HepG2 (cell line): ENCODE results near the gene LIME1. TPM values are rescaled to one million over a fixed set of nuclear protein-coding genes. Genes with fewer than 3 reads are reported as not detected.

Experiments
- CBX1 ChIP-seq: IDR thresholded peaks from one replicate; pipeline ENCODE4 v1.6.1; 2016; ENCODE audit warnings: antibody characterized with exemption, low read depth
- CBX5 ChIP-seq: sonication (generic); formaldehyde crosslinking; IDR thresholded peaks from 2 replicates; pipeline ENCODE4 v1.4.0; 2020; ENCODE audit warnings: missing genetic modification reagents, borderline replicate concordance
- EED ChIP-seq: sonication (generic); formaldehyde crosslinking; IDR thresholded peaks from 2 replicates; pipeline ENCODE4 v1.5.0; 2020; ENCODE audit warnings: mild to moderate bottlenecking, missing genetic modification reagents
- ESRRA ChIP-seq: sonication (generic); formaldehyde crosslinking; IDR thresholded peaks from 2 replicates; pipeline ENCODE4 v1.5.1; 2020; ENCODE audit warnings: mild to moderate bottlenecking, low read depth, missing genetic modification reagents
- KLF11 ChIP-seq: IDR thresholded peaks from 2 replicates; pipeline ENCODE4 v1.6.1; 2016; ENCODE audit warnings: missing compliant biosample characterization
- ZNF138 ChIP-seq: sonication (generic); formaldehyde crosslinking; IDR thresholded peaks from 2 replicates; pipeline ENCODE4 v1.5.0; 2020; ENCODE audit warnings: mild to moderate bottlenecking, low read depth, missing genetic modification reagents
- ZNF670 ChIP-seq: sonication (generic); formaldehyde crosslinking; IDR thresholded peaks from 2 replicates; pipeline ENCODE4 v1.8.0; 2022; ENCODE audit warnings: mild to moderate bottlenecking, missing genetic modification reagents, borderline replicate concordance
- ZNF879 ChIP-seq: sonication (generic); formaldehyde crosslinking; IDR thresholded peaks from 2 replicates; pipeline ENCODE4 v1.8.1; 2023; ENCODE audit warnings: missing genetic modification reagents
- ZSCAN22 ChIP-seq: sonication (generic); formaldehyde crosslinking; IDR thresholded peaks from 2 replicates; pipeline ENCODE4 v1.4.0; 2020; ENCODE audit warnings: mild to moderate bottlenecking, missing genetic modification reagents
- polyA plus RNA-seq, 8 experiments: library from polyadenylated mRNA; depleted of rRNA in 3 of 8; stranded (reverse) in 7 of 8; unstranded in 1 of 8; fragments of >200 nt; fragmentation: Illumina TruSeq in 4 of 8; extraction: Trizol in 4 of 8; gene quantifications; 2 replicates each; pipeline versions ENCODE4 v1.2.1 to v1.2.3, GENCODE V29; 2011 to 2016; ENCODE audit warnings: low read depth in 4 of 8, missing spikeins in 1 of 8, mixed read lengths in 1 of 8; ENCODE audit not compliant: insufficient read depth in 1 of 8
- total RNA-seq, 5 experiments: library from RNA; depleted of rRNA; stranded (reverse); fragments of >200 nt; fragmentation: Illumina TruSeq; extraction: Trizol; gene quantifications; 2 replicates each; pipeline ENCODE4 v1.2.3, GENCODE V29; 2016; ENCODE audit warnings: low read depth in 1 of 5
- TF ChIP-seq, protein P1 (sequence below), 2 experiments: IDR thresholded peaks; 2 replicates each; pipeline ENCODE4 v1.6.1; 2011 to 2012; ENCODE audit warnings: low read length in 2 of 2, borderline replicate concordance in 1 of 2, low read depth in 1 of 2, mild to moderate bottlenecking in 1 of 2, moderate library complexity in 1 of 2
- TF ChIP-seq, protein P2 (sequence below): sonication (generic); formaldehyde crosslinking; IDR thresholded peaks from 2 replicates; pipeline ENCODE4 v1.5.0; 2020; ENCODE audit warnings: mild to moderate bottlenecking, missing genetic modification reagents, borderline replicate concordance
- TF ChIP-seq, protein P3 (sequence below): sonication (generic); formaldehyde crosslinking; conservative IDR thresholded peaks from 2 replicates; pipeline ENCODE4 v1.4.0; 2020; ENCODE audit warnings: missing genetic modification reagents
- TF ChIP-seq, protein P4 (sequence below): sonication (generic); formaldehyde crosslinking; conservative IDR thresholded peaks from 2 replicates; pipeline ENCODE4 v1.8.0; 2022; ENCODE audit warnings: low read depth, missing genetic modification reagents

The LIME1 gene
- total and polyA plus RNA-seq, 2 of the 13 experiments (the other 11 are each of a cell fraction or from before 2014, with no cell fraction given), result 13.0 to 61.5 TPM

DNA sequence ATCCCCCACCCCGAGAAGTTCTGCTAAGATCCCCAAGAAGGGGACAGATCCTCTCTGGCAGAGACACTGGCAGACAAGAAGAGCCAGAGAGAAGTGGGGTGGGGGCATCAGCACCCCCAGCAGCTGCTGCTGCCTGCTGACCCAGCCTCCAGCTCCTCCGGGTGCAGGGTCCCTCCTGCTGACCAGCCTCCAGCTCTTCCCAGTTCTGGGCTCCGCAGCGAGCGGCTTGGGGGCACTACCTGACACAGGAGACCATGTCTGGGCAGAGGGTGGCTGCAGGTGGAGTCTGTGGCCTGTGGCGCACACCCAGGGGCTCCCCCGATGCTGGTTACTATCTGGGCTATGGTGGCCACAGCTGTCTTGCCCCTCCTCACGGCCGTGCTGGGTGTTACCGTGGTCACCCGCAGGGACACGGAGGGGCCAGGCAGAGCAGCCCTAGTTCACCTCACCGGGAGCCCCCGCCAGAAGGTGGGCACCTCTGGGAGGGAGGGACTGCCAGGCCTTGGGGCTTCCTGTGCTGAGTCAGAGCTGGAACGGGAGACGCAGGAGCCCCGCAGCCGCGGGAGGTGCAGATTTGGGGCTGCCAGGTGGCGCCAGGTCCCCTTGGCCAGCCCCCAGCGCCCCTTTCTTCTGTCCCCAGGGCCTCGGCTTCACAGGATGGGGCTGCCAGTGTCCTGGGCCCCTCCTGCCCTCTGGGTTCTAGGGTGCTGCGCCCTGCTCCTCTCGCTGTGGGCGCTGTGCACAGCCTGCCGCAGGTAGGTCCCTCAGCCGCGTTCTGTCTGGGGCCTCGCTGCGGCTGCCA, 630 bp downstream of the LIME1 start (continued):
- TF ChIP-seq, protein P1, sequence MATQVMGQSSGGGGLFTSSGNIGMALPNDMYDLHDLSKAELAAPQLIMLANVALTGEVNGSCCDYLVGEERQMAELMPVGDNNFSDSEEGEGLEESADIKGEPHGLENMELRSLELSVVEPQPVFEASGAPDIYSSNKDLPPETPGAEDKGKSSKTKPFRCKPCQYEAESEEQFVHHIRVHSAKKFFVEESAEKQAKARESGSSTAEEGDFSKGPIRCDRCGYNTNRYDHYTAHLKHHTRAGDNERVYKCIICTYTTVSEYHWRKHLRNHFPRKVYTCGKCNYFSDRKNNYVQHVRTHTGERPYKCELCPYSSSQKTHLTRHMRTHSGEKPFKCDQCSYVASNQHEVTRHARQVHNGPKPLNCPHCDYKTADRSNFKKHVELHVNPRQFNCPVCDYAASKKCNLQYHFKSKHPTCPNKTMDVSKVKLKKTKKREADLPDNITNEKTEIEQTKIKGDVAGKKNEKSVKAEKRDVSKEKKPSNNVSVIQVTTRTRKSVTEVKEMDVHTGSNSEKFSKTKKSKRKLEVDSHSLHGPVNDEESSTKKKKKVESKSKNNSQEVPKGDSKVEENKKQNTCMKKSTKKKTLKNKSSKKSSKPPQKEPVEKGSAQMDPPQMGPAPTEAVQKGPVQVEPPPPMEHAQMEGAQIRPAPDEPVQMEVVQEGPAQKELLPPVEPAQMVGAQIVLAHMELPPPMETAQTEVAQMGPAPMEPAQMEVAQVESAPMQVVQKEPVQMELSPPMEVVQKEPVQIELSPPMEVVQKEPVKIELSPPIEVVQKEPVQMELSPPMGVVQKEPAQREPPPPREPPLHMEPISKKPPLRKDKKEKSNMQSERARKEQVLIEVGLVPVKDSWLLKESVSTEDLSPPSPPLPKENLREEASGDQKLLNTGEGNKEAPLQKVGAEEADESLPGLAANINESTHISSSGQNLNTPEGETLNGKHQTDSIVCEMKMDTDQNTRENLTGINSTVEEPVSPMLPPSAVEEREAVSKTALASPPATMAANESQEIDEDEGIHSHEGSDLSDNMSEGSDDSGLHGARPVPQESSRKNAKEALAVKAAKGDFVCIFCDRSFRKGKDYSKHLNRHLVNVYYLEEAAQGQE (IDR thresholded peaks at IDR 0.05; ENCODE audit: borderline replicate concordance in 1 of 2, low read depth in 1 of 2, low read length in 2 of 2), result no peak
- no peak; the same call in 1 of the 2 replicates for TF ChIP-seq ZNF138 (CRISPR knock-in tag)
- peak; percentile 15; the same call in 1 of the 2 replicates for TF ChIP-seq ESRRA (CRISPR knock-in tag)
- no peak for TF ChIP-seq CBX1
- no peak; the same call in 1 of the 2 replicates for TF ChIP-seq KLF11 (CRISPR knock-in tag)
- no peak; the same call in 1 of the 2 replicates for TF ChIP-seq ZNF670 (CRISPR knock-in tag)
- TF ChIP-seq CBX5, result no peak; the same call in 1 of the 2 replicates
- TF ChIP-seq, protein P2, sequence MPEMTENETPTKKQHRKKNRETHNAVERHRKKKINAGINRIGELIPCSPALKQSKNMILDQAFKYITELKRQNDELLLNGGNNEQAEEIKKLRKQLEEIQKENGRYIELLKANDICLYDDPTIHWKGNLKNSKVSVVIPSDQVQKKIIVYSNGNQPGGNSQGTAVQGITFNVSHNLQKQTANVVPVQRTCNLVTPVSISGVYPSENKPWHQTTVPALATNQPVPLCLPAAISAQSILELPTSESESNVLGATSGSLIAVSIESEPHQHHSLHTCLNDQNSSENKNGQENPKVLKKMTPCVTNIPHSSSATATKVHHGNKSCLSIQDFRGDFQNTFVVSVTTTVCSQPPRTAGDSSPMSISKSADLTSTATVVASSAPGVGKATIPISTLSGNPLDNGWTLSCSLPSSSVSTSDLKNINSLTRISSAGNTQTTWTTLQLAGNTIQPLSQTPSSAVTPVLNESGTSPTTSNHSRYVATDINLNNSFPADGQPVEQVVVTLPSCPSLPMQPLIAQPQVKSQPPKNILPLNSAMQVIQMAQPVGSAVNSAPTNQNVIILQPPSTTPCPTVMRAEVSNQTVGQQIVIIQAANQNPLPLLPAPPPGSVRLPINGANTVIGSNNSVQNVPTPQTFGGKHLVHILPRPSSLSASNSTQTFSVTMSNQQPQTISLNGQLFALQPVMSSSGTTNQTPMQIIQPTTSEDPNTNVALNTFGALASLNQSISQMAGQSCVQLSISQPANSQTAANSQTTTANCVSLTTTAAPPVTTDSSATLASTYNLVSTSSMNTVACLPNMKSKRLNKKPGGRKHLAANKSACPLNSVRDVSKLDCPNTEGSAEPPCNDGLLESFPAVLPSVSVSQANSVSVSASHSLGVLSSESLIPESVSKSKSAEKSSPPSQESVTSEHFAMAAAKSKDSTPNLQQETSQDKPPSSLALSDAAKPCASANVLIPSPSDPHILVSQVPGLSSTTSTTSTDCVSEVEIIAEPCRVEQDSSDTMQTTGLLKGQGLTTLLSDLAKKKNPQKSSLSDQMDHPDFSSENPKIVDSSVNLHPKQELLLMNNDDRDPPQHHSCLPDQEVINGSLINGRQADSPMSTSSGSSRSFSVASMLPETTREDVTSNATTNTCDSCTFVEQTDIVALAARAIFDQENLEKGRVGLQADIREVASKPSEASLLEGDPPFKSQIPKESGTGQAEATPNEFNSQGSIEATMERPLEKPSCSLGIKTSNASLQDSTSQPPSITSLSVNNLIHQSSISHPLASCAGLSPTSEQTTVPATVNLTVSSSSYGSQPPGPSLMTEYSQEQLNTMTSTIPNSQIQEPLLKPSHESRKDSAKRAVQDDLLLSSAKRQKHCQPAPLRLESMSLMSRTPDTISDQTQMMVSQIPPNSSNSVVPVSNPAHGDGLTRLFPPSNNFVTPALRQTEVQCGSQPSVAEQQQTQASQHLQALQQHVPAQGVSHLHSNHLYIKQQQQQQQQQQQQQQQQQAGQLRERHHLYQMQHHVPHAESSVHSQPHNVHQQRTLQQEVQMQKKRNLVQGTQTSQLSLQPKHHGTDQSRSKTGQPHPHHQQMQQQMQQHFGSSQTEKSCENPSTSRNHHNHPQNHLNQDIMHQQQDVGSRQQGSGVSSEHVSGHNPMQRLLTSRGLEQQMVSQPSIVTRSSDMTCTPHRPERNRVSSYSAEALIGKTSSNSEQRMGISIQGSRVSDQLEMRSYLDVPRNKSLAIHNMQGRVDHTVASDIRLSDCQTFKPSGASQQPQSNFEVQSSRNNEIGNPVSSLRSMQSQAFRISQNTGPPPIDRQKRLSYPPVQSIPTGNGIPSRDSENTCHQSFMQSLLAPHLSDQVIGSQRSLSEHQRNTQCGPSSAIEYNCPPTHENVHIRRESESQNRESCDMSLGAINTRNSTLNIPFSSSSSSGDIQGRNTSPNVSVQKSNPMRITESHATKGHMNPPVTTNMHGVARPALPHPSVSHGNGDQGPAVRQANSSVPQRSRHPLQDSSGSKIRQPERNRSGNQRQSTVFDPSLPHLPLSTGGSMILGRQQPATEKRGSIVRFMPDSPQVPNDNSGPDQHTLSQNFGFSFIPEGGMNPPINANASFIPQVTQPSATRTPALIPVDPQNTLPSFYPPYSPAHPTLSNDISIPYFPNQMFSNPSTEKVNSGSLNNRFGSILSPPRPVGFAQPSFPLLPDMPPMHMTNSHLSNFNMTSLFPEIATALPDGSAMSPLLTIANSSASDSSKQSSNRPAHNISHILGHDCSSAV (CRISPR knock-in tag), result no peak
- TF ChIP-seq ZNF879 (CRISPR knock-in tag), result no peak
- TF ChIP-seq, protein P3, sequence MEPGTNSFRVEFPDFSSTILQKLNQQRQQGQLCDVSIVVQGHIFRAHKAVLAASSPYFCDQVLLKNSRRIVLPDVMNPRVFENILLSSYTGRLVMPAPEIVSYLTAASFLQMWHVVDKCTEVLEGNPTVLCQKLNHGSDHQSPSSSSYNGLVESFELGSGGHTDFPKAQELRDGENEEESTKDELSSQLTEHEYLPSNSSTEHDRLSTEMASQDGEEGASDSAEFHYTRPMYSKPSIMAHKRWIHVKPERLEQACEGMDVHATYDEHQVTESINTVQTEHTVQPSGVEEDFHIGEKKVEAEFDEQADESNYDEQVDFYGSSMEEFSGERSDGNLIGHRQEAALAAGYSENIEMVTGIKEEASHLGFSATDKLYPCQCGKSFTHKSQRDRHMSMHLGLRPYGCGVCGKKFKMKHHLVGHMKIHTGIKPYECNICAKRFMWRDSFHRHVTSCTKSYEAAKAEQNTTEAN (CRISPR knock-in tag), result 0 out of 2 replicates have a peak, but pooled peaks have one; percentile 21
- peak; percentile 77 for TF ChIP-seq EED (CRISPR knock-in tag)
- TF ChIP-seq ZSCAN22, result 0 out of 2 replicates have a peak, but pooled peaks have one; percentile 11
- TF ChIP-seq, protein P4, sequence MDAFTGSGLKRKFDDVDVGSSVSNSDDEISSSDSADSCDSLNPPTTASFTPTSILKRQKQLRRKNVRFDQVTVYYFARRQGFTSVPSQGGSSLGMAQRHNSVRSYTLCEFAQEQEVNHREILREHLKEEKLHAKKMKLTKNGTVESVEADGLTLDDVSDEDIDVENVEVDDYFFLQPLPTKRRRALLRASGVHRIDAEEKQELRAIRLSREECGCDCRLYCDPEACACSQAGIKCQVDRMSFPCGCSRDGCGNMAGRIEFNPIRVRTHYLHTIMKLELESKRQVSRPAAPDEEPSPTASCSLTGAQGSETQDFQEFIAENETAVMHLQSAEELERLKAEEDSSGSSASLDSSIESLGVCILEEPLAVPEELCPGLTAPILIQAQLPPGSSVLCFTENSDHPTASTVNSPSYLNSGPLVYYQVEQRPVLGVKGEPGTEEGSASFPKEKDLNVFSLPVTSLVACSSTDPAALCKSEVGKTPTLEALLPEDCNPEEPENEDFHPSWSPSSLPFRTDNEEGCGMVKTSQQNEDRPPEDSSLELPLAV (CRISPR knock-in tag), result no peak
